NCI-H128 (cell line): ENCODE results near the gene MDN1.
"Not testable (repeated sequence)": the region's sequence is repeated elsewhere in the genome, so short reads cannot be mapped to it uniquely, and the experiment has no call there.

Experiments
- DNase-seq: peaks from one replicate; lab custom pipeline; 2025; ENCODE audit not compliant: unreplicated experiment; lab: John Stamatoyannopoulos, UW

The MDN1 gene

GRCh38 chr6:89769572-89769971, 50.0 kb downstream of the MDN1 start:
- no peak for DNase-seq

GRCh38 chr6:89768324-89768723, 51.3 kb downstream of the MDN1 start:
- DNase-seq: no peak

DNA sequence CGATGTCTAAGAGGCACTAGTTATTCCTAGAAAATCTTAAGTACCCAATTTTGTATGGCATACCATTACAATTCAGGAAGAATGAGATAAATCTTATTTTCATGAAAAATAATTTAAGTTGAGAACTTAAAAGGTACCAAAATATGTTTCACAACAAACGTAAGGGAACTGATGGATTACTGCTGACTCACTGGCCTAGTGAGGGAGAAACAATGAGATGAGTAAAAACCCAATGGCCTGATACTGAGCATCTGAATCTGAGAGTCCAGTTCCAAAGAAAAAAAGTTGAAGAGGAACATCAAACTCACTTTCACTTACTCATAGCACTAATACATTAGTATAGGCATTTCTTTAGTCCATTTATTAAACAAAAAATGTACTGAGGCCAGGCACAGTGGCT, 56.0 kb downstream of the MDN1 start:
- no peak for DNase-seq

- no peak for DNase-seq
These were observed 60.8 kb downstream of the MDN1 start for GRCh38 chr6:89758830-89759229.

GRCh38 chr6:89750338-89750737, 69.3 kb downstream of the MDN1 start:
- no peak for DNase-seq

DNA sequence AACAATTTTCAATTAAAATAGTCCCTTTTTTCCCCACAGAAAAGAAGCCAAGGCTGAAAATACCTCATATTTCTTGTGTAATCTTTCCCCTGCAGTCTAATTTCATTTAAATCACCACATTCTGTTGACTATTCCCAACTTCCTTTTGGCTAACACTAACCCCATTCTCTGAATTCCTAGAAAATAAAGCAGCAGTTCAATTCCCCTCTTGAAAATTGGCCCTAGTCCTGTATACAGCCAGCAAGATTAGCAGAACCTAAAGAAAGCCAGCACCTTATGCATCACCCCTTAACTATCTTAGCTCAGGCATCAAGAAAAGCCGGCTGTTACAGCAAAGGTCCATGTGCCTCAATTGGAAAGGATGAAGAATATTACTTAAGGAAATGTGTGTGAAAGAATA, 69.7 kb downstream of the MDN1 start:
- no peak for DNase-seq

GRCh38 chr6:89745716-89746115, 73.9 kb downstream of the MDN1 start:
- no peak for DNase-seq

- DNase-seq: no peak
These were observed 74.5 kb downstream of the MDN1 start for GRCh38 chr6:89745096-89745495.

- no peak for DNase-seq
These were observed 82.7 kb downstream of the MDN1 start for GRCh38 chr6:89736893-89737292.

DNA sequence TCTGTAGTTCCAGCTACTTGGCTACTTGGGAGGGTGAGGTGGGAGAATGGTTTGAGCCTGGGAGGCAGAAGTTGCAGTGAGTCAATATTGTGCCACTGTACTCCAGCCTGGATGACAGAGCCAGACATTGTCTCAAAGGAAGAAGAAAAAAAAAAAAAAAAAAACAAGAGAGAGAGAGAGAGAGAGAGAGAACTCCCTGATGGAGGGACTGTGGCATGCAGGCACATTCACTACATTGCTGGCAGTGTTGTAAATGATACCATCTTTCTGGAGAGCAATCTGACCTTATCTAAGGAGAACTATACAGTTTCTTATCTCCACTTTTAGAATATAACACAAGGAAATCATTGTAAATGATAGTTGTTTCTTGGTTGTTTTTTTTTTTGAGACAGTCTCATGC, 85.1 kb downstream of the MDN1 start:
- DNase-seq: no peak

GRCh38 chr6:89731924-89732567, 87.5 kb downstream of the MDN1 start:
- no peak for DNase-seq

DNA sequence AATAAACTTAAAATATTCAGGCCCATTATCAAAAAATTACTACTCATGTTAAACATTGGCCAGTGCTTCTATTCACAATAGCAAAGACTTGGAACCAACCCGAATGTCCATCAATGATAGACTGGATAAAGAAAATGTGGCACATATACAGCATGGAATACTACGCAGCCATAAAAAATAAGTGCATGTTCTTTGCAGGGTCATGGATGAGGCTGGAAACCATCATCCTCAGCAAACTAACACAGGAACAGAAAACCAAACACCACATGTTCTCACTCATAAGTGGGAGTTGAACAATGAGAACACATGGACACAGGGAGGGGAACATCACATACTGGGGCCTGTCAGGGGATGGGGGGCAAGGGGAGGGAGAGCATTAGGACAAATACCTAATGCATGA, 88.3 kb downstream of the MDN1 start:
- DNase-seq: not testable (repeated sequence)

DNA sequence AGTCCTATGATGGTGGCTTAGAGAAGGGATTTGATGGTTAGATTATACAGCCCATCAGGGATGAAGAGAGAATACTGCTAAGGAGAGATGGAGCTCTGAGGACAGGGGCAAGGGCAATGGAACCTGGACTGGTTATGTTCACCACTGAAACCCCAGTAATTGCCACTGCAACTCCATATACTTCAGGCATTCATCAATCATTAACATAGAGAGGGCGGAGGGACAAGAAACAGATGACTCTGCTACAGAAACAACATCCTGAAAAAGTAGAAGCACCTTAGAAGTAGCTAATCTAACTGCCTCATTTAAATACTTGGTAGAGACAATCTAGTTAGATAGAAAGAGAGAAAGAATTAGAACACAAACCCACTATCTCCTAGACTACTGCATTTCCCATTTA, 89.8 kb downstream of the MDN1 start:
- no peak for DNase-seq

DNA sequence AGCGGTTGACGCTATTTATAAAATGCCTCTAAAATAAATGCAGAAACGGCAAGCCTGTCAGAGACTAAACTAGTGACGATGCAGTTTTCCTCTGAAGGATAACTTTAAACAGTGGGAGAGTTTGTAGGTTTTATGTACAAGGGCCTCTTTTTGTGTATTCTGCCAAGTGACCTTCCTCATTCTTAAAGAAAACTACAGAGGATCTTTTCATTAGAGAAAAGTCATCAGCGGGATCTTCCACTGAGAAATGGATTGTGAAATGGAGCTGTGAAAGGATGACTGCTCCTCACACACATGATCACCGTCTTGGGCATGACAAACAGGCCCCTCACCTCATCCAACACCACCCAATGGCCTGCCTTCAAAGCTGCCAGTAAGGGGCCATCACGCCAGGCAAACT, 92.1 kb downstream of the MDN1 start:
- no peak for DNase-seq

DNA sequence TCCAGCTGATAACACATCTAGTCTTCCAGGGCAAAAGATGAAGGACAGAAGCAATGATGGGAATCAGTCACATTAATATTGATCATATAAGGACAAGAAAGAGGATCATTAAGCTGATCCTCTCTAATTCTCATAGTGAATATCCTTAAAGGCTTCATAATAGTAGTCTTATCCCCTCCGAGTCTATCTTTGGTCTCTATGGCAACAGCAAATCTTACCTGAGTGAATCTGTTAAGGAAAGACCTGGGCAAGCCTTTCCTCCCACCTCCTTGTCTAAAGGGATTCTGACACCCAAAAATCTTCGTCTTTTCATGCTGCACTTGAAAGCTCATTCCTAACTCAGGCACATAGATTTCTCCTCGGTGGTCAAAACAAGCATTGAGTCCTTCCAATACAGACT, 94.6 kb downstream of the MDN1 start:
- DNase-seq: no peak

GRCh38 chr6:89723046-89723445, 96.5 kb downstream of the MDN1 start:
- no peak for DNase-seq

DNA sequence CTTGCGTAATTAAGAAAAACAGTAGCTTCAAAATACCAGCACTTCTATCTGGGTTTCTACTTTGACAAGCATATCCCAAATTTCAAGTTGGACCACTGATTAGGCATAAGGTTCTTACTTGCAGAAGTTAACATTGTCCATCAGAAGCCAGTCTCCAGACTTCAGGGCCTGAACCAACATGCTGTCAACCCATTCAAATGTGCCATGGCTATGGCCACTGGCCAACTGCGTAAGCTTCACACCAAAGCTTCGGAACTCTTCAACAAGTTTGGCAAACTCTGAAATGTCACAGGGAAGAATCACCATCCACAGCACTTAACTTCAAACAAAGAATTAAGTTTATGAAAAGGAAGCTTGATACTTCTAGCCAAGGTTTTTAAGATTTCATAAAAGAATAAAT, 103.1 kb downstream of the MDN1 start:
- no peak for DNase-seq

- DNase-seq: no peak
These were observed 107.8 kb downstream of the MDN1 start for GRCh38 chr6:89711801-89712200.

DNA sequence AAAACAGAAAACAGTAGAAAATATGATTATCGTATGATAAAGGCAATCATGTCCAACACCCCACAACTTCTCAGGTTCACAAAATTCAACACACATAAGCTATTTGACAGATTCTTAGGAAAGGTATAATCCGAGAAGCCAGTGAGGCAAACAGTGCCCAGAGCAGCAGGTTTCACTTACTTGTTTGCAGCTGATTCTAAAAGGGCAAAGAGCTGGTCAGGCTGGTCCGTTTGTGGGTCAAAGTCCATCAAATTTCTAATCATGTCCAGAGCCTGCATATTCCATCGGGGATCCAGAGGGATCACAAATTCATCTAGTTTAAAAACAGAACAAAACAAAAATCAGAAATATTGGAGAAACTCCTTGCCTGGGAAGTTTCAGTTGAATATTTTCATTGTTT, 111.3 kb downstream of the MDN1 start:
- DNase-seq: no peak

DNA sequence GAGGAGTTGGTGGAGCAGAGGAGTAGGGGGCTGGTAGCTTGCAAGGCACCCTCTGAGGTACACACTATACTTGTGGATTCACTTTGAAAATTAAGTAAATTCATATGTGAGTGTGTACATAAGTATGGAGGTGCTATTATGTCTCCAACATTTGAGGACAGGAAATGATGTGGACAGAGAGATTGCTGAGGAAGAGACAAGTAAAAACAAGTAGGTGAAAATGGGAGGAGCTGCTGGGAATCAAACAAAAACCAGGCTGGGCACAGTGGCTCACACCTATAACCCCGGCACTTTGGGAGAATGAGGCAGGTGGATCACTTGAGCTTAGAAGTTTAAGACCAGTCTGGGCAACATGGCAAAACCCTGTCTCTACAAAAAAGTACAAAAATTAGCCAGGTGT, 111.8 kb downstream of the MDN1 start:
- no peak for DNase-seq

- DNase-seq: no peak
These were observed 113.5 kb downstream of the MDN1 start for GRCh38 chr6:89706121-89706520.

- no peak for DNase-seq
These were observed 116.3 kb downstream of the MDN1 start for GRCh38 chr6:89703292-89703691.

- DNase-seq: no peak
These were observed 117.2 kb downstream of the MDN1 start for GRCh38 chr6:89702349-89702748.

DNA sequence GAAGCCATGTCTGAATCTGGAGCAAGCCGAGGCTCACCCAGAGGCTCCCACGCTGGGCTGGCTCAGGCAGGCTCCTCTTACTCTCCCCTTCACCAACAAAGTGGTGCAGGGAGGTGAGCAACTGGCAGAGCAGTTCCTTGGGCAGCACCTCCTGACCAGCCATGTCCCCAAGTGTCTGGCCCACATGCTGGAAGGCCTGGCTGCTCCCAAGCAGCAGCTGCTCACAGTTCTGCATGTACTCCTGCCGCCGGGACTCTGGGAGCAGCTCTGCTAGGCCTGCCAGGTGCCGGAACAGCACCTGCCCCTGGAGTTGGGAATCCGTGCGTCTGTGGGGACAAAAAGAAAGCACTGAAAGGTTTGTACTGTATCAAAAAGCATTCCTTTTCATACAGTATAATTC, 123.9 kb downstream of the MDN1 start:
- no peak for DNase-seq
